ENCODE data around the gene POLR3GL.
"Not testable (repeated sequence)": the region's sequence is repeated elsewhere in the genome, so short reads cannot be mapped to it uniquely, and the experiment has no call there.

POLR3GL gene

GRCh38 chr1:145964328-145965118, at the start of gene POLR3GL, which contains the start of gene ANKRD34A:
Gene POLR3GL, plus strand, starts transcription at chr1:145964690. Its CDS starts 10,176 bp downstream, at chr1:145974866.
Gene ANKRD34A, minus strand, starts transcription at chr1:145964575. Its CDS starts 2,816 bp downstream, at chr1:145961759.
- DNase-seq = peak; percentile 94 to 97

- DNase-seq = no peak
Measured at GRCh38 chr1:145916745-145917144, 47.7 kb upstream of the POLR3GL start.

- no peak for DNase-seq
Measured at GRCh38 chr1:145917595-145917994, 46.9 kb upstream of the POLR3GL start.

- DNase-seq = peak; percentile 91 to 93
Measured at GRCh38 chr1:145918144-145918991, 46.1 kb upstream of the POLR3GL start, which contains the start of gene PEX11B. Gene PEX11B, minus strand, starts transcription at chr1:145918717. Its CDS starts 29 bp downstream, at chr1:145918688.

GRCh38 chr1:145918992-145919939, 45.2 kb upstream of the POLR3GL start:
- peak in 1 of 2 experiments; percentile 50 for DNase-seq

- not testable (repeated sequence) for DNase-seq
Measured at GRCh38 chr1:145920297-145920696, 44.2 kb upstream of the POLR3GL start.

- DNase-seq = no peak
Measured at GRCh38 chr1:145922266-145922665, 42.2 kb upstream of the POLR3GL start.

- DNase-seq = peak; percentile 35 to 48
Measured at GRCh38 chr1:145926686-145927062, 37.8 kb upstream of the POLR3GL start.

GRCh38 chr1:145927063-145927886, 37.2 kb upstream of the POLR3GL start, which contains the start of gene RBM8A:
Gene RBM8A, minus strand, starts transcription at chr1:145927484. Its CDS starts 58 bp downstream, at chr1:145927426.
- DNase-seq = peak; percentile 99 to 100

- no peak for DNase-seq
Measured at GRCh38 chr1:145927916-145928643, 36.4 kb upstream of the POLR3GL start.

- DNase-seq = not testable (repeated sequence)
Measured at GRCh38 chr1:145932522-145933009, 31.9 kb upstream of the POLR3GL start.

GRCh38 chr1:145935708-145936107, 28.8 kb upstream of the POLR3GL start:
- DNase-seq = no peak

- DNase-seq = no peak
Measured at GRCh38 chr1:145936247-145936646, 28.2 kb upstream of the POLR3GL start.

GRCh38 chr1:145937436-145937835, 27.1 kb upstream of the POLR3GL start:
- DNase-seq = no peak

- no peak for DNase-seq
Measured at GRCh38 chr1:145942405-145942804, 22.1 kb upstream of the POLR3GL start.

- no peak for DNase-seq
Measured at GRCh38 chr1:145942871-145943270, 21.6 kb upstream of the POLR3GL start.

GRCh38 chr1:145944532-145944931, 20.0 kb upstream of the POLR3GL start:
- DNase-seq = no peak

GRCh38 chr1:145946477-145946986, 18.0 kb upstream of the POLR3GL start:
- no peak for DNase-seq

GRCh38 chr1:145947551-145947950, 16.9 kb upstream of the POLR3GL start:
- no peak for DNase-seq

- DNase-seq = no peak
Measured at GRCh38 chr1:145949219-145949618, 15.3 kb upstream of the POLR3GL start.

All from NCI-H2081 (cell line).